ENCODE results near the gene MAB21L2.
"Not testable (repeated sequence)": the region's sequence is repeated elsewhere in the genome, so short reads cannot be mapped to it uniquely, and the experiment has no call there.

Gene MAB21L2

DNA sequence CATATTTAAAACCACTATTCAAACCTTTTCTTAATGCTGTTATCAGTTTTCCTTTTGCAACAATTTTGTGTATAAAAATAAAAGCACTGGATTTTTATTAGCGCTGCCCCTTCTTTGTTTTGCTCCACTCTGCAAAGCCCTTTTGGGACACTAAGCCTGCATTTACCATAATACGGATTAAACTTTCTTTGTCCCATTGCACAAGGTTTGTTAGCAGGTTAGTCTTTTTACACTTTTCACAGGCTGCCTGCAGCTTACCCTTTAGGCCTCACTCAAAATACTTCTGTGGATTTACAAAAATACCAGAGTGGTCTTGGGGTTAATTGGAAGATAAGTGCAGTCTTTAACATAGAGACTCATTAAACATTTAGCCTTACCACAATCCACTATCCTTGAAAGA is 35.7 kb upstream of the MAB21L2 start:
- TF ChIP-seq GABPA (IDR thresholded peaks at IDR 0.05; ENCODE audit: low read depth) (no peak), SPI1 (IDR thresholded peaks at IDR 0.05; ENCODE audit: borderline replicate concordance, low read depth) (no peak), POLR2AphosphoS5 (IDR thresholded peaks at IDR 0.05; ENCODE audit: low read depth) (no peak)
- TF ChIP-seq, protein P1, sequence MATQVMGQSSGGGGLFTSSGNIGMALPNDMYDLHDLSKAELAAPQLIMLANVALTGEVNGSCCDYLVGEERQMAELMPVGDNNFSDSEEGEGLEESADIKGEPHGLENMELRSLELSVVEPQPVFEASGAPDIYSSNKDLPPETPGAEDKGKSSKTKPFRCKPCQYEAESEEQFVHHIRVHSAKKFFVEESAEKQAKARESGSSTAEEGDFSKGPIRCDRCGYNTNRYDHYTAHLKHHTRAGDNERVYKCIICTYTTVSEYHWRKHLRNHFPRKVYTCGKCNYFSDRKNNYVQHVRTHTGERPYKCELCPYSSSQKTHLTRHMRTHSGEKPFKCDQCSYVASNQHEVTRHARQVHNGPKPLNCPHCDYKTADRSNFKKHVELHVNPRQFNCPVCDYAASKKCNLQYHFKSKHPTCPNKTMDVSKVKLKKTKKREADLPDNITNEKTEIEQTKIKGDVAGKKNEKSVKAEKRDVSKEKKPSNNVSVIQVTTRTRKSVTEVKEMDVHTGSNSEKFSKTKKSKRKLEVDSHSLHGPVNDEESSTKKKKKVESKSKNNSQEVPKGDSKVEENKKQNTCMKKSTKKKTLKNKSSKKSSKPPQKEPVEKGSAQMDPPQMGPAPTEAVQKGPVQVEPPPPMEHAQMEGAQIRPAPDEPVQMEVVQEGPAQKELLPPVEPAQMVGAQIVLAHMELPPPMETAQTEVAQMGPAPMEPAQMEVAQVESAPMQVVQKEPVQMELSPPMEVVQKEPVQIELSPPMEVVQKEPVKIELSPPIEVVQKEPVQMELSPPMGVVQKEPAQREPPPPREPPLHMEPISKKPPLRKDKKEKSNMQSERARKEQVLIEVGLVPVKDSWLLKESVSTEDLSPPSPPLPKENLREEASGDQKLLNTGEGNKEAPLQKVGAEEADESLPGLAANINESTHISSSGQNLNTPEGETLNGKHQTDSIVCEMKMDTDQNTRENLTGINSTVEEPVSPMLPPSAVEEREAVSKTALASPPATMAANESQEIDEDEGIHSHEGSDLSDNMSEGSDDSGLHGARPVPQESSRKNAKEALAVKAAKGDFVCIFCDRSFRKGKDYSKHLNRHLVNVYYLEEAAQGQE (IDR thresholded peaks at IDR 0.05; ENCODE audit: insufficient replicate concordance, low read depth), result no peak
- Histone ChIP-seq H3K27ac (replicated peaks) (no peak overlapping the region), H3K27me3 (ENCODE audit: insufficient read depth, poor library complexity, severe bottlenecking) (no peaks in the 10 kb centered on the region), H3K4me3 (replicated peaks; ENCODE audit: insufficient read depth, low read length) (no peak overlapping the region)
- DNase-seq (ENCODE audit: low read depth in 1 of 2, low spot score in 1 of 2), result no peak

DNA sequence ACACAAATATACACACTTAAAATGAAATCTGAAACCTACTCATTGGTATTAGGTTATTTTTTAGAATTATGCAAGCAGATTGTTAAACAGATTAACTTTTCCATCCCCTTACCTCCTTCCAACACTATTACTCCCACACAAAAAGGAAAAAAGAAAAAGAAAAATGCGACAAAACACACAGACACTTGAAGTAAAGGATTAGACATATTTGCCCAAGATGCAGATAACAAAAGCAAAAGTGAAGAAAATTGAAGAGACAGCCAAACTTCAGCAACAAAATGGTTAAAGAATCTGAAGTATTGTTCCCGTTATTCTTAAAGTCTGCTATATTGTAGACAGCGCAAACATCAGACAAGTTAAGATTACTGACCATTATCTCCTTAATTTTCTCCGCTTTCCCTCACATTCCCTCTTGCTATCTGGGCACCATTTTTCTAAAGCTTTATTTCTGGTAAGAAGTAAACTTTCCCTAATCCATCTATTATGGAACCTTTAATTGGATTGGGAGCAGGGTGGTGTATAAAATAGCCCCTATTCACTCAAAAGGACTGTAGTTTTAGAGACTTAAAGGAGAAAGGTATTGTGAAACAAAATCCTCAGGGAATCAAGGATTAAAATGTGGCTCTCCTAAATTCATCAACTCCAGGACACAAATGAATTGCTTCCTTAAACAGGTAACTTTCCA is 34.7 kb upstream of the MAB21L2 start:
- Histone ChIP-seq H3K4me3 (replicated peaks; ENCODE audit: insufficient read depth, low read length) (no peak overlapping the region), H3K27me3 (ENCODE audit: insufficient read depth, poor library complexity, severe bottlenecking) (no peaks in the 10 kb centered on the region), H3K27ac (replicated peaks) (no peak overlapping the region)
- DNase-seq (ENCODE audit: low read depth in 1 of 2, low spot score in 1 of 2), result no peak
- TF ChIP-seq, protein P1 (IDR thresholded peaks at IDR 0.05; ENCODE audit: insufficient replicate concordance, low read depth), result no peak
- TF ChIP-seq POLR2AphosphoS5 (IDR thresholded peaks at IDR 0.05; ENCODE audit: low read depth) (no peak), GABPA (IDR thresholded peaks at IDR 0.05; ENCODE audit: low read depth) (no peak), SPI1 (IDR thresholded peaks at IDR 0.05; ENCODE audit: borderline replicate concordance, low read depth) (no peak)
- TF ChIP-seq, protein P2, sequence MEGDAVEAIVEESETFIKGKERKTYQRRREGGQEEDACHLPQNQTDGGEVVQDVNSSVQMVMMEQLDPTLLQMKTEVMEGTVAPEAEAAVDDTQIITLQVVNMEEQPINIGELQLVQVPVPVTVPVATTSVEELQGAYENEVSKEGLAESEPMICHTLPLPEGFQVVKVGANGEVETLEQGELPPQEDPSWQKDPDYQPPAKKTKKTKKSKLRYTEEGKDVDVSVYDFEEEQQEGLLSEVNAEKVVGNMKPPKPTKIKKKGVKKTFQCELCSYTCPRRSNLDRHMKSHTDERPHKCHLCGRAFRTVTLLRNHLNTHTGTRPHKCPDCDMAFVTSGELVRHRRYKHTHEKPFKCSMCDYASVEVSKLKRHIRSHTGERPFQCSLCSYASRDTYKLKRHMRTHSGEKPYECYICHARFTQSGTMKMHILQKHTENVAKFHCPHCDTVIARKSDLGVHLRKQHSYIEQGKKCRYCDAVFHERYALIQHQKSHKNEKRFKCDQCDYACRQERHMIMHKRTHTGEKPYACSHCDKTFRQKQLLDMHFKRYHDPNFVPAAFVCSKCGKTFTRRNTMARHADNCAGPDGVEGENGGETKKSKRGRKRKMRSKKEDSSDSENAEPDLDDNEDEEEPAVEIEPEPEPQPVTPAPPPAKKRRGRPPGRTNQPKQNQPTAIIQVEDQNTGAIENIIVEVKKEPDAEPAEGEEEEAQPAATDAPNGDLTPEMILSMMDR (IDR thresholded peaks at IDR 0.05; ENCODE audit: insufficient read depth, low read length), result no peak

DNA sequence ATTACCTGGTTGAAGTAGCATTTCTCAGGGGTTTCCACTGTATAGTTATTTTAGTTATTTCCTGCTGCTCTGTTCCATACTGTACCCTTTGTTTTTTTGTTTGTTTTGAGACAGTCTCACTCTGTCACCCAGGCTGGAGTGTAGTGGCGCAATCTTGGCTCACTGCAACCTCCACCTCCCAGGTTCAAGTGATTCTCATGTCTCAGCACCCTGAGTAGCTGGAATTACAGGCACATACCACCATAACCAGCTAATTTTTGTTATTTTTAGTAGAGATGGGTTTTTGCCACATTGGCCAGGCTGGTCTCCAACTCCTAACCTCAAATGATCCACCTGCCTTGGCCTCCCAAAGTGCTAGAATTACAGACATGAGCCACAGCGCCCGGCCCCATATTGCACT is 24.1 kb upstream of the MAB21L2 start:
- not testable (repeated sequence) for DNase-seq (ENCODE audit: low read depth in 1 of 2, low spot score in 1 of 2); H3K27me3 ChIP-seq (ENCODE audit: insufficient read depth, poor library complexity, severe bottlenecking); H3K4me3 ChIP-seq (replicated peaks; ENCODE audit: insufficient read depth, low read length); H3K27ac ChIP-seq (replicated peaks)

DNA sequence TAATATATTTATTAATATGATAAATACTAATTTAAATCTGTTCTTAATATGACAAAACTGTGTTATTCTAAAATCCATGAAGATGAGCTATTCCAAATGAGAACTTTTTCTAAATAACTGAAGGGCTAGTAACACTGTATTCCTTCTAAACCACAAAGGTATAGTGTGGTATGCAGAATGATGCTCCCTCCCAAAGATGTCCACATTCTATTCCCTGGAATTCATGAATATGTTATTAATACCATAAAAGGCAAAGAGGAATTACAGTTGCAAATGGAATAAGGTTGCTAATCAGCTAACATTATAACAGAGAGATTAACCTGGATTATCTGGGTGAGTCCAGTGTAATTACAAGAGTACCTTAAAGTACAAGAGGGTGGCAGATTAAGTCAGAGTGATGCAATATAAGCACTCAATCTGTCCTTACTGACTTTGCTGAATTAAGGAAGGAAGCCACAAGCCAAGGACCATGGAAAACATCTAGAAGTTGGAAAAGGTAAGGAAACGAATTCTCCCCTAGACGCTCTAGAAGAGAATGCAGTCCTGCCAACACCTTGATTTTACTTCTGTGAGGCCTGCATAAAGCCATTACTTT is 20.7 kb upstream of the MAB21L2 start:
- no peak for DNase-seq (ENCODE audit: low read depth in 1 of 2, low spot score in 1 of 2)
- H3K4me3 ChIP-seq (replicated peaks; ENCODE audit: insufficient read depth, low read length), result no peak overlapping the region

More for the DNA sequence above, 20.7 kb upstream of the MAB21L2 start:
- H3K27ac ChIP-seq (replicated peaks), result no peak overlapping the region
- H3K27me3 ChIP-seq (ENCODE audit: insufficient read depth, poor library complexity, severe bottlenecking), result no peaks in the 10 kb centered on the region
- no peak for TF ChIP-seq POLR2AphosphoS5 (IDR thresholded peaks at IDR 0.05; ENCODE audit: low read depth)
- TF ChIP-seq, protein P1 (IDR thresholded peaks at IDR 0.05; ENCODE audit: insufficient replicate concordance, low read depth), result no peak
- no peak for TF ChIP-seq SPI1 (IDR thresholded peaks at IDR 0.05; ENCODE audit: borderline replicate concordance, low read depth)
- TF ChIP-seq, protein P2 (IDR thresholded peaks at IDR 0.05; ENCODE audit: insufficient read depth, low read length), result no peak
- TF ChIP-seq GABPA (IDR thresholded peaks at IDR 0.05; ENCODE audit: low read depth), result no peak
